HepG2 (cell line): ENCODE measurements around the gene GCNT4. TPM values are rescaled to one million over a fixed set of nuclear protein-coding genes. Genes with fewer than 3 reads are reported as not detected.

ENCODE experiments used
- BORCS8-MEF2B ChIP-seq: sonication (generic); formaldehyde crosslinking; IDR thresholded peaks from 2 replicates; pipeline ENCODE4 v1.8.0; 2022; ENCODE audit warnings: mild to moderate bottlenecking, missing genetic modification reagents
- YEATS2 ChIP-seq: sonication (generic); formaldehyde crosslinking; IDR thresholded peaks from 2 replicates; pipeline ENCODE4 v1.4.0; 2020; ENCODE audit warnings: missing genetic modification reagents, borderline replicate concordance
- ZNF607 ChIP-seq: sonication (generic); formaldehyde crosslinking; IDR thresholded peaks from 2 replicates; pipeline ENCODE4 v1.5.1; 2020; ENCODE audit warnings: missing genetic modification reagents, mild to moderate bottlenecking, borderline replicate concordance
- polyA plus RNA-seq, 8 experiments: library from polyadenylated mRNA; depleted of rRNA in 3 of 8; stranded (reverse) in 7 of 8; unstranded in 1 of 8; fragments of >200 nt; fragmentation: Illumina TruSeq in 4 of 8; extraction: Trizol in 4 of 8; gene quantifications; 2 replicates each; pipeline versions ENCODE4 v1.2.1 to v1.2.3, GENCODE V29; 2011 to 2016; ENCODE audit warnings: low read depth in 4 of 8, missing spikeins in 1 of 8, mixed read lengths in 1 of 8; ENCODE audit not compliant: insufficient read depth in 1 of 8
- total RNA-seq, 5 experiments: library from RNA; depleted of rRNA; stranded (reverse); fragments of >200 nt; fragmentation: Illumina TruSeq; extraction: Trizol; gene quantifications; 2 replicates each; pipeline ENCODE4 v1.2.3, GENCODE V29; 2016; ENCODE audit warnings: low read depth in 1 of 5
- TF ChIP-seq, protein P1 (sequence below): sonication (generic); formaldehyde crosslinking; IDR thresholded peaks from 2 replicates; pipeline ENCODE4 v1.5.1; 2020; ENCODE audit warnings: mild to moderate bottlenecking, missing genetic modification reagents, moderate library complexity
- TF ChIP-seq, protein P2 (sequence below): sonication (generic); formaldehyde crosslinking; IDR thresholded peaks from 2 replicates; pipeline ENCODE4 v1.8.0; 2022; ENCODE audit warnings: mild to moderate bottlenecking, missing genetic modification reagents, moderate library complexity
- TF ChIP-seq, protein P3 (sequence below): sonication (generic); formaldehyde crosslinking; IDR thresholded peaks from one replicate; pipeline ENCODE4 v1.5.1; 2020; ENCODE audit warnings: mild to moderate bottlenecking, missing genetic modification reagents; ENCODE audit errors: not compliant biosample characterization

The GCNT4 gene
- total and polyA plus RNA-seq, 2 of the 13 experiments (the other 11 are each of a cell fraction or from before 2014, with no cell fraction given), result 0.22 to 0.38 TPM

DNA sequence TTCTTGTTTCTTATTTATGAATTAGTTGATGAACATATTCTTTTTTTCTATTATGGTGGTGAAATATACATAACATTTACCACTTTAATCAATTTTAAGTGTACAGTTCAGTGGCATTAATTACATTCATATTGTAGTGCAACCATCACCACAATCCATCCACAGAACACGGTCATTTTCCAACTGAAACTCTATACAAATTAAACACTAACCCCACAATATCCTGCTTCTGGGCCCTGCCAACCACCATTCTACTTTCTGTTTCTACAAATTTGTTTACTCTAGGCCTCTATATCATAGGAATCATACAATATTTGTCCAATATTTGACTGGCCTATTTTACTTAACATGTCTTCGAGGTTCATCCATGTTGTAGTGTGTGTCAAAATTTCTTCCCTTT is 7.3 kb downstream of the GCNT4 start (continued):
- TF ChIP-seq, protein P1, sequence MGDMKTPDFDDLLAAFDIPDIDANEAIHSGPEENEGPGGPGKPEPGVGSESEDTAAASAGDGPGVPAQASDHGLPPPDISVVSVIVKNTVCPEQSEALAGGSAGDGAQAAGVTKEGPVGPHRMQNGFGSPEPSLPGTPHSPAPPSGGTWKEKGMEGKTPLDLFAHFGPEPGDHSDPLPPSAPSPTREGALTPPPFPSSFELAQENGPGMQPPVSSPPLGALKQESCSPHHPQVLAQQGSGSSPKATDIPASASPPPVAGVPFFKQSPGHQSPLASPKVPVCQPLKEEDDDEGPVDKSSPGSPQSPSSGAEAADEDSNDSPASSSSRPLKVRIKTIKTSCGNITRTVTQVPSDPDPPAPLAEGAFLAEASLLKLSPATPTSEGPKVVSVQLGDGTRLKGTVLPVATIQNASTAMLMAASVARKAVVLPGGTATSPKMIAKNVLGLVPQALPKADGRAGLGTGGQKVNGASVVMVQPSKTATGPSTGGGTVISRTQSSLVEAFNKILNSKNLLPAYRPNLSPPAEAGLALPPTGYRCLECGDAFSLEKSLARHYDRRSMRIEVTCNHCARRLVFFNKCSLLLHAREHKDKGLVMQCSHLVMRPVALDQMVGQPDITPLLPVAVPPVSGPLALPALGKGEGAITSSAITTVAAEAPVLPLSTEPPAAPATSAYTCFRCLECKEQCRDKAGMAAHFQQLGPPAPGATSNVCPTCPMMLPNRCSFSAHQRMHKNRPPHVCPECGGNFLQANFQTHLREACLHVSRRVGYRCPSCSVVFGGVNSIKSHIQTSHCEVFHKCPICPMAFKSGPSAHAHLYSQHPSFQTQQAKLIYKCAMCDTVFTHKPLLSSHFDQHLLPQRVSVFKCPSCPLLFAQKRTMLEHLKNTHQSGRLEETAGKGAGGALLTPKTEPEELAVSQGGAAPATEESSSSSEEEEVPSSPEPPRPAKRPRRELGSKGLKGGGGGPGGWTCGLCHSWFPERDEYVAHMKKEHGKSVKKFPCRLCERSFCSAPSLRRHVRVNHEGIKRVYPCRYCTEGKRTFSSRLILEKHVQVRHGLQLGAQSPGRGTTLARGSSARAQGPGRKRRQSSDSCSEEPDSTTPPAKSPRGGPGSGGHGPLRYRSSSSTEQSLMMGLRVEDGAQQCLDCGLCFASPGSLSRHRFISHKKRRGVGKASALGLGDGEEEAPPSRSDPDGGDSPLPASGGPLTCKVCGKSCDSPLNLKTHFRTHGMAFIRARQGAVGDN (CRISPR knock-in tag), result no peak
- TF ChIP-seq, protein P2, sequence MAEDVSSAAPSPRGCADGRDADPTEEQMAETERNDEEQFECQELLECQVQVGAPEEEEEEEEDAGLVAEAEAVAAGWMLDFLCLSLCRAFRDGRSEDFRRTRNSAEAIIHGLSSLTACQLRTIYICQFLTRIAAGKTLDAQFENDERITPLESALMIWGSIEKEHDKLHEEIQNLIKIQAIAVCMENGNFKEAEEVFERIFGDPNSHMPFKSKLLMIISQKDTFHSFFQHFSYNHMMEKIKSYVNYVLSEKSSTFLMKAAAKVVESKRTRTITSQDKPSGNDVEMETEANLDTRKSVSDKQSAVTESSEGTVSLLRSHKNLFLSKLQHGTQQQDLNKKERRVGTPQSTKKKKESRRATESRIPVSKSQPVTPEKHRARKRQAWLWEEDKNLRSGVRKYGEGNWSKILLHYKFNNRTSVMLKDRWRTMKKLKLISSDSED (CRISPR knock-in tag), result no peak
- TF ChIP-seq, protein P3, sequence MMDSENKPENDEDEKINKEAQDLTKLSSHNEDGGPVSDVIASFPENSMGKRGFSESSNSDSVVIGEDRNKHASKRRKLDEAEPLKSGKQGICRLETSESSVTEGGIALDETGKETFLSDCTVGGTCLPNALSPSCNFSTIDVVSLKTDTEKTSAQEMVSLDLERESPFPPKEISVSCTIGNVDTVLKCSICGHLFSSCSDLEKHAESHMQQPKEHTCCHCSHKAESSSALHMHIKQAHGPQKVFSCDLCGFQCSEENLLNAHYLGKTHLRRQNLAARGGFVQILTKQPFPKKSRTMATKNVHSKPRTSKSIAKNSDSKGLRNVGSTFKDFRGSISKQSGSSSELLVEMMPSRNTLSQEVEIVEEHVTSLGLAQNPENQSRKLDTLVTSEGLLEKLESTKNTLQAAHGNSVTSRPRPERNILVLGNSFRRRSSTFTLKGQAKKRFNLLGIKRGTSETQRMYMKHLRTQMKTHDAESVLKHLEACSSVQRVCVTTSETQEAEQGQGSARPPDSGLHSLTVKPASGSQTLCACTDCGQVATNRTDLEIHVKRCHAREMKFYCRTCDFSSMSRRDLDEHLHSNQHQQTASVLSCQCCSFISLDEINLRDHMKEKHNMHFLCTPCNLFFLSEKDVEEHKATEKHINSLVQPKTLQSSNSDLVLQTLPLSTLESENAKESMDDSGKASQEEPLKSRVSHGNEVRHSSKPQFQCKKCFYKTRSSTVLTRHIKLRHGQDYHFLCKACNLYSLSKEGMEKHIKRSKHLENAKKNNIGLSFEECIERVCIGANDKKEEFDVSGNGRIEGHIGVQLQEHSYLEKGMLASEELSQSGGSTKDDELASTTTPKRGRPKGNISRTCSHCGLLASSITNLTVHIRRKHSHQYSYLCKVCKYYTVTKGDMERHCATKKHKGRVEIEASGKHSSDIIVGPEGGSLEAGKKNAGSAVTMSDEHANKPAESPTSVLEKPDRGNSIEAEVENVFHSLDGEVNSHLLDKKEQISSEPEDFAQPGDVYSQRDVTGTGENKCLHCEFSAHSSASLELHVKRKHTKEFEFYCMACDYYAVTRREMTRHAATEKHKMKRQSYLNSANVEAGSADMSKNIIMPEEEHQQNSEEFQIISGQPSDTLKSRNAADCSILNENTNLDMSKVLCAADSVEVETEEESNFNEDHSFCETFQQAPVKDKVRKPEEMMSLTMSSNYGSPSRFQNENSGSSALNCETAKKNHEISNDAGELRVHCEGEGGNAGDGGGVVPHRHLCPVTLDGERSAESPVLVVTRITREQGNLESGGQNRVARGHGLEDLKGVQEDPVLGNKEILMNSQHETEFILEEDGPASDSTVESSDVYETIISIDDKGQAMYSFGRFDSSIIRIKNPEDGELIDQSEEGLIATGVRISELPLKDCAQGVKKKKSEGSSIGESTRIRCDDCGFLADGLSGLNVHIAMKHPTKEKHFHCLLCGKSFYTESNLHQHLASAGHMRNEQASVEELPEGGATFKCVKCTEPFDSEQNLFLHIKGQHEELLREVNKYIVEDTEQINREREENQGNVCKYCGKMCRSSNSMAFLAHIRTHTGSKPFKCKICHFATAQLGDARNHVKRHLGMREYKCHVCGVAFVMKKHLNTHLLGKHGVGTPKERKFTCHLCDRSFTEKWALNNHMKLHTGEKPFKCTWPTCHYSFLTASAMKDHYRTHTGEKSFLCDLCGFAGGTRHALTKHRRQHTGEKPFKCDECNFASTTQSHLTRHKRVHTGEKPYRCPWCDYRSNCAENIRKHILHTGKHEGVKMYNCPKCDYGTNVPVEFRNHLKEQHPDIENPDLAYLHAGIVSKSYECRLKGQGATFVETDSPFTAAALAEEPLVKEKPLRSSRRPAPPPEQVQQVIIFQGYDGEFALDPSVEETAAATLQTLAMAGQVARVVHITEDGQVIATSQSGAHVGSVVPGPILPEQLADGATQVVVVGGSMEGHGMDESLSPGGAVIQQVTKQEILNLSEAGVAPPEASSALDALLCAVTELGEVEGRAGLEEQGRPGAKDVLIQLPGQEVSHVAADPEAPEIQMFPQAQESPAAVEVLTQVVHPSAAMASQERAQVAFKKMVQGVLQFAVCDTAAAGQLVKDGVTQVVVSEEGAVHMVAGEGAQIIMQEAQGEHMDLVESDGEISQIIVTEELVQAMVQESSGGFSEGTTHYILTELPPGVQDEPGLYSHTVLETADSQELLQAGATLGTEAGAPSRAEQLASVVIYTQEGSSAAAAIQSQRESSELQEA (CRISPR knock-in tag), result no peak
- no peak for TF ChIP-seq YEATS2 (CRISPR knock-in tag)
- no peak for TF ChIP-seq ZNF607
- TF ChIP-seq BORCS8-MEF2B (CRISPR knock-in tag), result no peak
- TF ChIP-seq, all 625 proteins: peak for 0
